NCI-H128 (cell line): ENCODE data around the gene NHLRC3.
"Not testable (repeated sequence)": the region's sequence is repeated elsewhere in the genome, so short reads cannot be mapped to it uniquely, and the experiment has no call there.

ENCODE experiments used
- DNase-seq: peaks from one replicate; lab custom pipeline; 2025; ENCODE audit not compliant: unreplicated experiment; lab: John Stamatoyannopoulos, UW

The NHLRC3 gene

GRCh38 chr13:39040206-39040605, 1.9 kb downstream of the NHLRC3 start:
- no peak for DNase-seq

DNA sequence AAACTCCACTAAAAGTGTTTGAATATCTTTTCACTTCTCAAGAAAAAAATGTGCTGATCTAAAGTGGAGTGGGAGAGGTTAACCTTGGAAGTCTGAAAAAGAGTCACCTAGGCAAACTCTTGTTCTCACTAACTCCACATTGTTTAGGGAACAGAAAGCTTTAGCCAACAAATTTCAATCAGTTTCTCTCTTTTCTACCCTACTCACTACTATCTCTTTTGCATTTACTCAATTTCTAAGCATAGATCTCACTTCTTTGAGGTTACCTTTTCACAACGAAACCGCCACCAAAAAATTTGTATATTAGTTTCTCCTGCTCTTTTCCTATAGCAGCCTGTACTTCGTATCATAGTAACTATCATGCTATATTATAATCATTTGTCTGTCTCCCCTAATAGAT, 6.3 kb downstream of the NHLRC3 start:
- no peak for DNase-seq

GRCh38 chr13:39047560-39047959, 9.3 kb downstream of the NHLRC3 start:
- no peak for DNase-seq

- no peak for DNase-seq
Measured at GRCh38 chr13:39048806-39049205, 10.6 kb downstream of the NHLRC3 start.

GRCh38 chr13:39049274-39049673, 11.0 kb downstream of the NHLRC3 start:
- no peak for DNase-seq

- DNase-seq: peak; percentile 17
Measured at GRCh38 chr13:39051157-39051556, 12.9 kb downstream of the NHLRC3 start.

DNA sequence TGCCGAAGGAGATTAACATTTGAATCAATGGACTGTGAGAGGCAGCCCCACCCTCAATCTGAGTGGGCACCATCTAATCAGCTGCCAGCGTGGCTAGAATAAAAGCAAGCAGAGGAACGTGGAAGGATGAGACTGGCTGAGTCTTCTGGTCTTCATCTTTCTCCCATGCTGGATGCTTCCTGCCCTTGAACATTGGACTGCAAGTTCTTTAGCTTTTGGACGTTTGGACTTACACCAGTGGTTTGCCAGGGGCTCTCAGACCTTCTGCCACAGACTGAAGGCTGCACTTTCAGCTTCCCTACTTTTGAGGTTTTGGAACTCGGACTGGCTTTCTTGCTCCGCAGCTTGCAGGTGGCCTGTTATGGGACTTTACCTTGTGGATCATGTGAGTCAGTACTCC, 14.7 kb downstream of the NHLRC3 start:
- peak; percentile 20 for DNase-seq

DNA sequence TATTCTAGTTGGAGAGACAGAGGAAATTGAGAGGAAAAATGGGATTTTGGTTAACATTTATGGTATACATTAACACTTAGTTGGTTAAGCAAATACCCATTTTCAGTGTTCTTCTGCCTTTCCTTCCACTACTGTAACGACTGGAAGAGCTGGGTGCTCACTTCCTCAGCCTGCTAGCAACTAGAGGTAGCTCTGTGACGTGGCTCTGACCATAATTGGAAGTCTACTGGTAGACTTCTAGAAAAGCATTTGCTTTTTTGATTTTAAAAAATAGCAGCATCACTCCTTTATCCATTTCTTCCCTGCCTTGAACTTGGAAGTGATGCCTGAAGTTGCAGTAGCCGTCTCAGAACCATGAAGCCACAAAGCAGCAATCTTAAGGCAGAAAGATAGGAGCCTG, 15.9 kb downstream of the NHLRC3 start:
- DNase-seq: no peak

- no peak for DNase-seq
Measured at GRCh38 chr13:39056018-39056417, 17.8 kb downstream of the NHLRC3 start.

DNA sequence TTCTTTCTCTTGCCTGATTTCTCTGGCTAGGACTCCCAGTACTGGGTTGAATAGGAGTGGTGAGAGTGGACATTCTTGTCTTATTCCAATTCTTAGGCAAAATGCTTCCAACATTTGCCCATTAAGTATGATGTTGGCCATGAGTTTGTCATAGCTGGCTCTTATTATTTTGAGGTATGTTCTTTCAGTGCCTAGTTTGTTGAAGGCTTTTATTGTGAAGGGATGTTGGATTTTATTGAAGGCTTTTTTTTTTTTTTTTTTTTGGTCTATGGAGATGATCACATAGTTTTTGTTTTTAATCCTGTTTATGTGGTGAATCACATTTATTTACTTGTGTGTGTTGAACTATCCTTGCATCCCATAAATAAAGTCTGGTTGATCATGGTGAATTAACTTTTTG, 19.8 kb downstream of the NHLRC3 start:
- DNase-seq: no peak

- no peak for DNase-seq
Measured at GRCh38 chr13:39062004-39062403, 23.7 kb downstream of the NHLRC3 start.

GRCh38 chr13:39072842-39073241, 34.6 kb downstream of the NHLRC3 start:
- DNase-seq: no peak

DNA sequence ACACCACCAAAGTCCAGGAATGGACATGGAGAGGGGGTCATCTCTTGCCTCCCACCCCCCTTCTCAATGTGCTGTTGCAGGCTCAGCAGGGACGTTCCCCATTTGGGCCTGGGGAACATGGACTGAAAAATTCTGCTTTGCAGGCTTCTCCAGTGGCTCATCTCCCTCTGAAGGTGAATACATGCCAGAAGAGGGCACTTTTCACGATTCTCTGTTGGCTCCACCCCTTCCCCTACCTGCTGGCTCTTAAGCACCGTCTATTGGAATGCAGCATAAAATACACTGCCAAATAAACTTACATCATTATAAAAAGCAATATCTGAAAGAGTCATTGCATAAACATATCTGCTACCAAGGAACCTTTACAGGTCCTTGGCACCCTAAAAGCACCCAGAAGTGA, 35.7 kb downstream of the NHLRC3 start:
- no peak for DNase-seq

DNA sequence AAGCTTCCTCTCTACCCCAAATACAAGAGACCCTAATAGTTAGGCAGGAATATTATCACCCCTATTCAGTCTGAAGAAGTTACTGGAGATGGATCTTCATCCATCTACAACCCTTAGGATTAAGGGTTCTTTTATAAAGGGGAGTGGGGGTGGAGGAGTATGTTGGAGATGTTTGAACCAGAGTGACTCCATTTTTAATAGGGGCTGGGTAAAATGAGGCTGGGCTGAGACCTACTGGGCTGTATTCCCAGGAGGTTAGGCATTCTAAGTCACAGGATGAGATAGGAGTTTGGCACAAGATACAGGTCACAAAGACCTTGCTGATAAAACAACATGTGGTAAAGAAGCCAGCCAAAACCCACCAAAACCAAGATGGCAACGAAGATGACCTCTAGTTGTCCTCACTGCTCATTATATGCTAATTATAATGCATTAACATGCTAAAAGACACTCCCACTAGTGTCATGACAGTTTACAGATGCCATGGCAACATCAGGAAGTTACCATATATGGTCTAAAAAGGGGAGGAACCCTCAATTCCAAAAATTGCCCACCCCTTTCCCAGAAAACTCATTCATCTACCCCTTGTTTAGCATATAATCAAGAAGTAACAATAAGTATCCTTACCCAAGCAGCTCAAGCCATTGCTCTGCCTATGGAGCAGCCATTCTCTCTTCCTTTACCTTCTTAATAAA, 48.1 kb downstream of the NHLRC3 start:
- not testable (repeated sequence) for DNase-seq

DNA sequence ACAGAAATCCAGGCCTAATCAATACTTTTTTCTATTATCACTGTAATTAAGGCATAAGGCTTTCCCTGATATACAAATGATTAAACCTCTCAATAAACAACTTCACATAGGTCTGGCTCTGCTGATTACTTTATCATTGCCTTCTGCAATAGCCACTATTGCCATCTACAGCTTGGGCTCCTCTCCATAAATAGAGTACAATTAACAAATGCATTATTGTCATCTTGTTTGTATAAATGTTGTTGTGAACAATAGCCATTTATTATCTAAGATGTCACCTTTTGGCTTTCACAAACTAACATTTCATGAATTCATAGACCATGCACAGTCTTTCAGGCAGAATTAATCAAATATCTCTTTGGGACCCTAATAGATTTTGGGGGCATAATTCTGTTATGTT, 53.3 kb downstream of the NHLRC3 start:
- DNase-seq: no peak

GRCh38 chr13:39095500-39095899, 57.2 kb downstream of the NHLRC3 start:
- DNase-seq: no peak

DNA sequence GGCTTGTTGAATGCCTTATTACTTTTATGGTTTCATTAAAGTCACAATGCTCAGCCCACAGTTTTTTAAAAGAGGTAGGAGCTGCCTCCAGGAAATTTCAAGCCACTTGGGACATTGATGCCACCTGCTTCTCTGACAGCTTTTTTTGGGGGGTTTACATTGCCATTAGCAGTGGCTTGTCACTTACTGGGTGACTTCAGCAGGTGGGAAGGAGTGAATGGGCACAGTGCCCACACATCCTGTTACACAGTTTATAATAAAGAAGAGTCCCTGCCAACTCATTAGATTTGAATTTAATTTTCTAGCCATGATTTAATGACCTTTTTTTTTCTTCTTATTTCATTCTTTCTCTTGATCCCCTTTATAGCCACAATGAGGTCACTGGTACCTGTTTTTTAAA, 61.0 kb downstream of the NHLRC3 start:
- peak; percentile 56 for DNase-seq
